Stimulated activated CD4-positive, alpha-beta T cell treated with anti-CD3 and anti-CD28 coated beads, Interleukin-2, amount 100 ng/mL, for 48 hours (primary cell): Measurements from ENCODE around the gene CAGE1.
A peak's percentile ranks its signal among the peaks of the same experiment; 100 is the strongest.

Source experiments
- DNase-seq, 2 donors: peaks; one replicate each; pipeline ENCODE4 v3.0.0-alpha.2; 2020

Gene CAGE1

DNA sequence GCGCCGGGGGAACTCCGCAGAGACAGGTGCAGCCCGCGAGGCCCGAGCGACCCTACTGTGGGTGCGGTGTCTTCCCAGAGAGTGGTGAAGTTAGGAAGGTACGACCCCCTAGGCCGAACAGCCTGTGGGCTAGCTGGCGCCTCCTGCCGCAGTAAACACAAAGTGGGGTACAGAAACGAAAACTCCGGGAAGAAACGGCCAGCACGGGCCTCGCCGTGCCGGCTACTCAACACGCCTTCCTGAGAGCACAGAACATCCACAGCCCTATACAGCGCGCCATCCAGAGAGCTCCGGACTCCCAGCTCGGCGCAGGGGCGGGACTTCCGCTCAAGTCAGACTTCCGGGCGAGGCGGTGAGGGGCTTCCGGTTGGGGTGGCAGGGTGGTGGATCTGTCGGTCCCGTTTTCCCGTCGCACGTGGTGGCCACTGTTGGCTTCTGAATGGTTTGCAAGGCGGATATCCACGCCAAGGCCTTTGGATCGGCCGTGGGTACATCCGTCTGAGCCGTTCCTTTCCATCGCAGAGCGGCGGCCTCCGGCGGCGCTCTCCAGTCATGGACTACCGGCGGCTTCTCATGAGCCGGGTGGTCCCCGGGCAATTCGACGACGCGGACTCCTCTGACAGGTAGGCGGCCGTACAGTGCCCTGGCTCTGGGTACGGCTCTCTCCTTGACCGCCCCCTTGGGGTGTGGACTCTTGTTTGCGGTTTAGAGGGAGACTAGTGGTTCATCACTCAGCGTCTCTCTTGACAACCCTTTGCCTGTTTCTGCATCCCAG, at the start of gene CAGE1, which contains the start of gene RIOK1:
TSS of gene CAGE1 (minus strand) at position 292 of the 775 bp plus-strand sequence. CDS start 2,569 bp downstream, outside the sequence.
TSS of gene RIOK1 (plus strand) at position 358 of the 775 bp plus-strand sequence. CDS start at position 553, 195 bp downstream.
- peak; percentile 91 to 95 for DNase-seq

DNA sequence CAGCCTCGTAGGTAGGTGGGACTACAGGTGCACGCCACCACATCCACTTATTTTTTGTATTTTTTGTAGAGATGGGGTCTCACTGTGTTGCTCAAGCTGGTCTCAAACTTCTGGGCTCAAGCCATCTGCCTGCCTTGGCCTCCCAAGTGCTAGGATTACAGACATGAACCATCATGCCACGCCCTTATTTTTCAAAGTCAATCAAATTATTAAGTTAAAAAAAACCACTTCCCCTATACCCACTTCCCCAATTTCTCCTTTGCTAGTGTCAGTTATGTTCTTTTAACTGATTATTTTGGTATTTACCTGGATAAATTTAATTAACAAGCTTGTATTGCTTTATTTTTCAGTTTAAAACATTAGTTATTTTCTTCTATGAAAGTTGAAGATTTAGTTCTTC, 49.7 kb upstream of the CAGE1 start:
- DNase-seq, result no peak

DNA sequence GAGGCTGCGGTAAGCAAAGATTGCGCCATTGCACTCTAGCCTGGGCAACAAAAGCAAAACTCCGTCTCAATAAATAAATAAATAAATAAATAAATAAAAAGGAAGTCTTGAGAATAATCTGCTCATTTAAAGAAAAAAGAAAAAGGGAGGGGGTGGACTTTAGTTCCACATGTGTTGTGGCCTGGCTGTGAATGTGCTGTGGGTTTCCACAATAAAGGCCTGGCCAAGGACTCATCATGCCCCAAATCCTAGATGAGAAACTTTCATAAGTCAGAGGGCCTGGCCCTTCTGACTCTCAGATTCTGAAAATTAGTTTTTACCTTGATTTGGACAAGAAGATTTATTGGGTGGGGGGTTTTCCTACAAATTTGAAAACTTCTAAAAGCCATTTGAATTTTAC, 48.5 kb upstream of the CAGE1 start:
- no peak for DNase-seq

GRCh38 chr6:7434672-7435071, 45.1 kb upstream of the CAGE1 start:
- no peak for DNase-seq

DNA sequence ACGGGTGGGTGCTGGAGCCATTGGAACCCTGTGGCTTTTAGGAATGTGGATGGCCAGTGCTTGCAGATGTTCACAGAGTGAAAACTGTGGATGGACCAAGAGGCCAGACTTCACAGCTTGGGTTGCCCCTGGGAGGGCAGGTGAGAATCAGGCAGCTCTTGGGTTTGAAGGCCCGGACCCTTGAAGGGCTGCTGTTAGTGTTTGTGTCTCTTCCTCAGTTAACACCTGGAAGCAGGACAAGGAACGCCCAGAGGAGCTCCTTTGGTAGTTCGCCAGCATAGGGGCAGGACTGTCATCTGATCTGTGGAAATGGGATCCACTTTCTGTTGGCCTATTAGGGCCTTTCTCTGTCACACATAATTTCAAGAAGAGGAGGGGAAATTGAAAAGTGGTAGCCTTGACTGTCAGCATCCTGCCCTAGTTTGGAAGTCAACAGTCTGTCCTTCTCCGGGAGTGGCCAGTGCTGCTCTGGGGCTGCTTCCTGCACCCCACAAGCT, 43.6 kb upstream of the CAGE1 start:
- DNase-seq, result no peak

GRCh38 chr6:7432391-7433120, 43.0 kb upstream of the CAGE1 start:
- DNase-seq, result no peak

- no peak for DNase-seq
Observed at GRCh38 chr6:7431674-7432390, 42.3 kb upstream of the CAGE1 start.

GRCh38 chr6:7431313-7431673, 41.8 kb upstream of the CAGE1 start:
- no peak for DNase-seq

DNA sequence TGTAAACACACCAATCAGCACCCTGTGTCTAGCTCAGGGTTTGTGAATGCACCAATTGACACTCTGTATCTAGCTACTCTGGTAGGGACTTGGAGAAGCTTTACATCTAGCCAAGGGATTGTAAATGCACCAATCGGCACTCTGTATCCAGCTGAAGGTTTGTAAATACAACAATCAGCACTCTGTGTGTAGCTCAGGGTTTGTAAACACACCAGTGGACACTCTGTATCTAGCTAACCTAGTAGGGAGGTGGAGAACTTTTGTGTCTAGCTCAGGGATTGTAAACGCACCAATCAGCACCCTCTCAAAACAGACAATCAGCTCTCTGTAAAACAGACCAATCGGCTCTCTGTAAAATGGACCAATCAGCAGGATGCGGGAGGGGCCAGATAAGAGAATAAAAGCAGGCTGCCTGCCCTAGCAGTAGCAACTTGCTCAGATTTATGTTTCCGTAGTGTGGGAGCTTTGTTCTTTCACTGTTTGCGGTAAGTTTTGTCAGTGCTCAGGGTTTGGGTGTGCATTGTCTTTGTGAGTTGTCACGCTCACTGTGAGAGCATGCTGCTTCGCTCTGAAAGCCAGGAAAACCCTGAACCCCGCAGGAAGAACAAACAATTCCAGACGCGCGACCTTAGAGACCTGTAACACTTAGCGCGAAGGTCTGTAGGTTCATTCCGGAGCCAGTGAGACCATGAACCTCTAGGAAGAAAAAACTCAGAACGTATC, 37.1 kb upstream of the CAGE1 start:
- DNase-seq, result no peak

DNA sequence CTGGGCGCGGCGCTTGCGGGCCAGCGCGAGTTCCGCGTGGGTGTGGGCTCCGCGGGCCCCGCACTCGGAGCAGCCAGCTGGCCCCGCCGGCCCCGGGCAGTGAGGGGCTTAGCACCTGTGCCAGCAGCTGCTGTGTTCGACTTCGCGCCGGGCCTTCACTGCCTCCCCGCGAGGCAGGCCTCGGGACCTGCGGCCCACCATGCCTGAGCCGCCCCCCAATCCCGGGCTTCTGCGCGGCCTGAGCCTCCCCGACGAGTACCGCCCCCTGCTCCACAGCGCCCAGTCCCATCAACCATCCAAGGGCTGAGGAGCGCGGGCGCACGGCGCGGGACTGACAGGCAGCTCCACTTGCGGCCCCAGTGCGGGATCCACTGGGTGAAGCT, 36.3 kb upstream of the CAGE1 start:
- no peak for DNase-seq

GRCh38 chr6:7424967-7425807, 35.6 kb upstream of the CAGE1 start:
- DNase-seq, result no peak

DNA sequence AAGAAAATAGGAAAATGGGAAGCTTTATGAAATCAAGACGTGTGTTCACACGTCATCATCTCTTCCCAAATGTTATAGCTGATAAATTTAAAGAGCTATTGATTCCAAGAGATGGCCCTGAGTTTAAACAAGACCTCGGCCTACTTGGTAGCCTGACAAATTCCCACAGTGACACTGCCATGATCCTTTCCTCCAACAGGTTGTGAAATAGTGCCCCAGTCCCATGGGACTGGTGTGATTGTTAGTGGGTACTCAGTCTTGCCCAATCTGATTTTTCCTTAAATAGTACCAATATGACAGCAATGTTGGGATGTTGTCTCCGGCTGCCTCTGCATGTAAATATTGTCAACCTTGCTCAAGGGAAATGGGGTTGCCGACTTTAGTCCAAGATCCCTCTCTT, 34.5 kb upstream of the CAGE1 start:
- no peak for DNase-seq

DNA sequence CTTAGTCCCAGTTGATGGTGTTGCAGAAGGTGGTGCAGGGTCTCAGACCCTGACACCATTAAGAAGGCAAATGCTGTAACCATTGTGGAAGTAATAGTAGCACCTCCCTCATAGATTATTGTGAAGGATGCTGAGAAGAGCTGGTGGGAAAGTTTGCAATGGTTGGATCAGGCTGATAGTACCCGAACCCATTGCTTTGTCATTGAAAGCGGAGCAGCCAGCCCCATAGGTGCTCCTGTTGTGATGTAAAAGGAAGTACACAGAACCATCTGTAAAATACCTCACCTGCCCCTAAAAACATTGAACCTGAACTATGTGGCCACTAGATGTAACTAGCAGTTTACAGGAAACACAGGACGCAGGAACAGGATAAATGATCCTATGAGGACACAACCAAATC, 31.5 kb upstream of the CAGE1 start:
- no peak for DNase-seq

- DNase-seq, result no peak
Observed at GRCh38 chr6:7419065-7419464, 29.5 kb upstream of the CAGE1 start.

GRCh38 chr6:7418238-7418905, 28.8 kb upstream of the CAGE1 start:
- DNase-seq, result no peak

DNA sequence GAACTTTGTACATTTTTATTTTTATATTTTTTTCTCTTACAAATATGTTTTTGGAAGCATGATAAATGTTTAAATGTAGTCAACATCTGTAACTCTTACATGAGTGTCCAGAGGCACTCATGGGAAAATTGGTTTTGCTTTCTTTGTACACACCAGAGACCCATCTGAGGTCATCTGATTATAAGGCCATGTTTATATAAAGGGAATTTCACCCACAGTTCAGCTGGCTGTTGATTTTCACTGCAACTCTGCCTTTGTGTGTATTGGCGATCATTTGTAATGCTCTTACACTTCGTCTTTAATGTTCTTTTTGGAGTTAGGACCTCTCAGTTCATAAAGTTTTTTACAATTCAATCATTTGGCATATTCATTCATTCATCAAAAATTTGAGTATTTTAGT, 28.1 kb upstream of the CAGE1 start:
- no peak for DNase-seq

- DNase-seq, result no peak
Observed at GRCh38 chr6:7414811-7415210, 25.3 kb upstream of the CAGE1 start.

GRCh38 chr6:7413151-7413823, 23.7 kb upstream of the CAGE1 start:
- DNase-seq, result no peak

DNA sequence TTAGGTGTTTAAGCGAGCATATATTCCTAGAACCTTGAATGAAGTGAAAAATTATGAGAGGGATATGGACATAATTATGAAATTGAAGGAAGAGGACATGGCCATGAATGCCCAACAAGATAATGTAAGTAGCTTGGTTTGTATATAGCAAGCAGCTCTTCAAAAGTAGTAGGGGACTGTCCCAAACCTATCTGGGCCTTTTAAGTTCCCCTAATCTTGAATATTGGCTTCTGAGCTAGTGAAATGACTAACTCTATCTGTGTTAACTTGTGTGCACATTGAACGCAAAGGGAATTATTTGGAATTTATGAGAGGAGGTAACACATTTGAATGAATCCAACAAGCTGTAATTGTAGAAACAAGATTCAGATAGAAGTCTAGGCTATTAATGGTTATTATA, 21.8 kb upstream of the CAGE1 start:
- DNase-seq, result no peak

- no peak for DNase-seq
Observed at GRCh38 chr6:7410851-7411250, 21.3 kb upstream of the CAGE1 start.

- no peak for DNase-seq
Observed at GRCh38 chr6:7409740-7410139, 20.2 kb upstream of the CAGE1 start.
